OCI-LY1 (cell line): Measurements from ENCODE around the gene FKBP15.

Experiments used
- H2AFZ ChIP-seq: fragments of 200-600 bp; sonication (generic), shearing (Covaris generic); 2 replicates; pipeline ENCODE4 v1.6.0; 2014; ENCODE audit warnings: antibody characterized with exemption, mild to moderate bottlenecking, low read length
- H3F3A ChIP-seq: fragments of 200-600 bp; sonication (generic), shearing (Covaris generic); 2 replicates; pipeline ENCODE4 v1.6.0; 2014; ENCODE audit warnings: mild to moderate bottlenecking, antibody characterized with exemption, low read length, moderate library complexity; ENCODE audit not compliant: insufficient read depth
- H3K27ac ChIP-seq: fragments of 200-600 bp; sonication (generic); 2 replicates; pipeline ENCODE4 v1.5.1; 2014; ENCODE audit warnings: low read length, mixed run types, mild to moderate bottlenecking, low read depth; ENCODE audit not compliant: poor library complexity, severe bottlenecking
- H3K27me3 ChIP-seq: fragments of 200-600 bp; sonication (generic); 2 replicates; pipeline ENCODE4 v1.6.0; 2014; ENCODE audit warnings: antibody characterized with exemption, mild to moderate bottlenecking, low read length, moderate library complexity; ENCODE audit not compliant: insufficient read depth
- H3K36me3 ChIP-seq: fragments of 200-600 bp; sonication (generic); 2 replicates; pipeline ENCODE4 v1.6.1; 2014; ENCODE audit warnings: mild to moderate bottlenecking, antibody characterized with exemption, low read length, moderate library complexity, mixed read lengths; ENCODE audit not compliant: insufficient read depth
- H3K4me1 ChIP-seq: fragments of 200-600 bp; sonication (generic); 2 replicates; pipeline ENCODE4 v1.5.1; 2014; ENCODE audit warnings: mild to moderate bottlenecking, low read length, moderate library complexity; ENCODE audit not compliant: insufficient read depth, severe bottlenecking
- H3K4me2 ChIP-seq: fragments of 200-600 bp; sonication (generic), shearing (Covaris generic); 2 replicates; pipeline ENCODE4 v1.6.1; 2014; ENCODE audit warnings: low read length
- H3K4me3 ChIP-seq: fragments of 200-600 bp; sonication (generic); 2 replicates; pipeline ENCODE4 v1.5.1; 2014; ENCODE audit warnings: low read length, low read depth, mild to moderate bottlenecking, mixed read lengths; ENCODE audit not compliant: poor library complexity, severe bottlenecking
- H3K79me2 ChIP-seq: fragments of 200-600 bp; shearing (Covaris generic); 2 replicates; pipeline ENCODE4 v1.6.1; 2016; ENCODE audit warnings: mixed run types, low read length, mixed read lengths; ENCODE audit not compliant: insufficient read depth
- H3K9ac ChIP-seq: fragments of 200-600 bp; sonication (generic), shearing (Covaris generic); 2 replicates; pipeline ENCODE4 v1.6.1; 2014; ENCODE audit warnings: mild to moderate bottlenecking, low read length, mixed read lengths
- H3K9me2 ChIP-seq: fragments of 200-600 bp; sonication (generic), shearing (Covaris generic); 2 replicates; pipeline ENCODE4 v1.6.1; 2014; ENCODE audit warnings: low read depth, mild to moderate bottlenecking, low read length, mixed read lengths
- H3K9me3 ChIP-seq: fragments of 200-600 bp; shearing (Covaris generic); 2 replicates; pipeline ENCODE4 v1.6.1; 2014; ENCODE audit warnings: low read length, mixed read lengths
- H4K20me1 ChIP-seq: fragments of 200-600 bp; sonication (generic), shearing (Covaris generic); 2 replicates; pipeline ENCODE4 v1.6.0; 2016; ENCODE audit warnings: mild to moderate bottlenecking, low read length; ENCODE audit not compliant: insufficient read depth
- EZH2 ChIP-seq: fragments of 200-600 bp; sonication (generic), shearing (Covaris generic); IDR thresholded peaks from 2 replicates; pipeline ENCODE4 v1.8.0; 2017; ENCODE audit warnings: borderline replicate concordance, mixed run types, mild to moderate bottlenecking, antibody characterized with exemption, low read length, moderate library complexity, mixed read lengths
- TF ChIP-seq, protein P1 (sequence below): fragments of 200-600 bp; sonication (generic), shearing (Covaris generic); IDR thresholded peaks from 2 replicates; pipeline ENCODE4 v1.5.1; 2017; ENCODE audit warnings: mild to moderate bottlenecking, antibody characterized with exemption, low read length, moderate library complexity, mixed read lengths

Gene FKBP15

DNA sequence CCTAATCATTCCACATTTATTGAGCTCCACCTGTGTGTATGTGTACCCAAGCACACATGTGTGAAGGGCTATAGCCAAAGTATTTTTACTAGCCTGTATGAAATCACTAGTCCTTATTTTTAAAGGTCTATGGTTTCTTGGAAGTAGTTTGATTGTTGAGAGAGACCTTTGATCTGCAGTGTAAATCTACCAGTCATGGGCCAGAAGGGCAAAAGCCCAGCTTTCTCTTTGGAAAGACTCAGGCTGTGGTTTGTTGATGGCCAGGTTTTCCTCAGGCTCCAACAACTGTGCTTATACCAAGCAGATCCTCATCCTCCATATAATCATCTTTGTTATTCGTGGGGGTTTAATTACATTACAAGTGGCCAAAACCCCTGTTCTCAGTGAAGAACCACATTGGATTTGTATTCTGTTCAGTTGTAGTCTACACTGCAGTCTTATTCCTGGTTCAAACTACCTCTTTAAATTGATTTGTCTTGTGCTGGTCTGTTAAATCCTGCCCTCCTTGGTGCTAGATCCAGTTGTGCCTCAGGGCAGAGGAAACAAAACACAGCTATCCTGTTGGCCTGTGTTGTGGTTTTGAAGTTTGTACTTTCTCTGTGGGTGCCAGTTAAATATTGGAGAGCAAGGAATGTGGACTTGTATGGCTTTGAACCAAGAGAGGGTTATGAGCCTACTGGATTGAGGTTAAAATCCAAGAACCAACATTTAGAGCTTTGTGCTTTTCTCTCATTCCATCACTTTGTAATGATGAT, 41.0 kb upstream of the FKBP15 start:
- H3F3A ChIP-seq, result no peaks in the 10 kb centered on the region
- peaks cover 28% of the 10 kb centered on the region for H3K36me3 ChIP-seq
- no peak overlapping the region for H3K27ac ChIP-seq
- no peaks in the 10 kb centered on the region for H3K79me2 ChIP-seq
- TF ChIP-seq, protein P1, sequence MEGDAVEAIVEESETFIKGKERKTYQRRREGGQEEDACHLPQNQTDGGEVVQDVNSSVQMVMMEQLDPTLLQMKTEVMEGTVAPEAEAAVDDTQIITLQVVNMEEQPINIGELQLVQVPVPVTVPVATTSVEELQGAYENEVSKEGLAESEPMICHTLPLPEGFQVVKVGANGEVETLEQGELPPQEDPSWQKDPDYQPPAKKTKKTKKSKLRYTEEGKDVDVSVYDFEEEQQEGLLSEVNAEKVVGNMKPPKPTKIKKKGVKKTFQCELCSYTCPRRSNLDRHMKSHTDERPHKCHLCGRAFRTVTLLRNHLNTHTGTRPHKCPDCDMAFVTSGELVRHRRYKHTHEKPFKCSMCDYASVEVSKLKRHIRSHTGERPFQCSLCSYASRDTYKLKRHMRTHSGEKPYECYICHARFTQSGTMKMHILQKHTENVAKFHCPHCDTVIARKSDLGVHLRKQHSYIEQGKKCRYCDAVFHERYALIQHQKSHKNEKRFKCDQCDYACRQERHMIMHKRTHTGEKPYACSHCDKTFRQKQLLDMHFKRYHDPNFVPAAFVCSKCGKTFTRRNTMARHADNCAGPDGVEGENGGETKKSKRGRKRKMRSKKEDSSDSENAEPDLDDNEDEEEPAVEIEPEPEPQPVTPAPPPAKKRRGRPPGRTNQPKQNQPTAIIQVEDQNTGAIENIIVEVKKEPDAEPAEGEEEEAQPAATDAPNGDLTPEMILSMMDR, result no peak
- TF ChIP-seq EZH2, result no peak
- H2AFZ ChIP-seq, result no peak overlapping the region
- H3K4me1 ChIP-seq, result no peaks in the 10 kb centered on the region
- H3K4me3 ChIP-seq, result no peak overlapping the region
- H3K9me2 ChIP-seq, result no peaks in the 10 kb centered on the region
- H3K4me2 ChIP-seq, result no peak overlapping the region
- H3K27me3 ChIP-seq, result no peaks in the 10 kb centered on the region
- no peaks in the 10 kb centered on the region for H4K20me1 ChIP-seq
- no peaks in the 10 kb centered on the region for H3K9me3 ChIP-seq
- no peak overlapping the region for H3K9ac ChIP-seq

GRCh38 chr9:113258282-113258681, 37.2 kb upstream of the FKBP15 start:
- H3K4me1 ChIP-seq, result no peaks in the 10 kb centered on the region
- no peaks in the 10 kb centered on the region for H3F3A ChIP-seq
- H3K4me3 ChIP-seq, result no peak overlapping the region
- H3K36me3 ChIP-seq, result peaks cover 26% of the 10 kb centered on the region
- no peak overlapping the region for H2AFZ ChIP-seq
- H3K27ac ChIP-seq, result no peak overlapping the region
- TF ChIP-seq, protein P1, result no peak
- no peak for TF ChIP-seq EZH2
- no peaks in the 10 kb centered on the region for H3K9me2 ChIP-seq
- no peaks in the 10 kb centered on the region for H3K79me2 ChIP-seq
- H3K27me3 ChIP-seq, result no peaks in the 10 kb centered on the region
- no peak overlapping the region for H3K9ac ChIP-seq
- H3K4me2 ChIP-seq, result no peak overlapping the region
- H3K9me3 ChIP-seq, result no peaks in the 10 kb centered on the region
- no peaks in the 10 kb centered on the region for H4K20me1 ChIP-seq

DNA sequence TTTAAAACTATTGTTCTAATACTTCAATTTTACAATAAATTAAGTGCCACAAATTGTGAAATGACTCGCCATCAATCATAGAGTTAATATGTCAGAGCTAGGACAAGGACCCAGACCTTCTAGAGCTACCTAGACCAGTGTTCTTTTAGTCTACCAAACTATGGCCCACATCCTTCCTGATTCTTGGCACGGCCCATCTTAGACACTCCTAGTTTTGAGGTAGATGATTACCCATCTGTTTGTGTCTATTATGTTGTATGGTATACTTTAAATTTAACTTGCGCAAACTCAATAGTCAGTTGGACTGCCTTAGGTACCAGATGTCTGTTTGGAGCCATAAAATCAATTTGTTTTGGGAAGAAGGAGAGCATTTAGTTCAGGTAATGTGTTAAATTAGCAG, 36.8 kb upstream of the FKBP15 start:
- Histone ChIP-seq H3K36me3 (peaks cover 26% of the 10 kb centered on the region), H3K4me1 (no peaks in the 10 kb centered on the region), H3K9me2 (no peaks in the 10 kb centered on the region), H3K9me3 (no peaks in the 10 kb centered on the region), H2AFZ (no peak overlapping the region), H3K4me2 (no peak overlapping the region), H4K20me1 (no peaks in the 10 kb centered on the region), H3F3A (no peaks in the 10 kb centered on the region), H3K79me2 (no peaks in the 10 kb centered on the region), H3K27ac (no peak overlapping the region), H3K27me3 (no peaks in the 10 kb centered on the region), H3K9ac (no peak overlapping the region), H3K4me3 (no peak overlapping the region)
- TF ChIP-seq EZH2, result no peak
- TF ChIP-seq, protein P1, result no peak
